ENCODE measurements around the gene LCOR. TPM values are rescaled to one million over a fixed set of nuclear protein-coding genes. Genes with fewer than 3 reads are reported as not detected.

The LCOR gene
- total RNA-seq, 4 donors from 2014 or later: 9.2 to 20.0 (median 14.6) TPM

GRCh38 chr10:97000487-97001182 is 168.5 kb downstream of the LCOR start:
- no peak for TF ChIP-seq POLR2A (IDR thresholded peaks at IDR 0.05)
- TF ChIP-seq, protein P1, sequence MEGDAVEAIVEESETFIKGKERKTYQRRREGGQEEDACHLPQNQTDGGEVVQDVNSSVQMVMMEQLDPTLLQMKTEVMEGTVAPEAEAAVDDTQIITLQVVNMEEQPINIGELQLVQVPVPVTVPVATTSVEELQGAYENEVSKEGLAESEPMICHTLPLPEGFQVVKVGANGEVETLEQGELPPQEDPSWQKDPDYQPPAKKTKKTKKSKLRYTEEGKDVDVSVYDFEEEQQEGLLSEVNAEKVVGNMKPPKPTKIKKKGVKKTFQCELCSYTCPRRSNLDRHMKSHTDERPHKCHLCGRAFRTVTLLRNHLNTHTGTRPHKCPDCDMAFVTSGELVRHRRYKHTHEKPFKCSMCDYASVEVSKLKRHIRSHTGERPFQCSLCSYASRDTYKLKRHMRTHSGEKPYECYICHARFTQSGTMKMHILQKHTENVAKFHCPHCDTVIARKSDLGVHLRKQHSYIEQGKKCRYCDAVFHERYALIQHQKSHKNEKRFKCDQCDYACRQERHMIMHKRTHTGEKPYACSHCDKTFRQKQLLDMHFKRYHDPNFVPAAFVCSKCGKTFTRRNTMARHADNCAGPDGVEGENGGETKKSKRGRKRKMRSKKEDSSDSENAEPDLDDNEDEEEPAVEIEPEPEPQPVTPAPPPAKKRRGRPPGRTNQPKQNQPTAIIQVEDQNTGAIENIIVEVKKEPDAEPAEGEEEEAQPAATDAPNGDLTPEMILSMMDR (IDR thresholded peaks at IDR 0.05 in 4 of 5, conservative IDR thresholded peaks at IDR 0.05 in 1 of 5): no peak
- in situ Hi-C loops (cut with MboI; ENCODE audit: low sequenced_read_pairs in 4 of 4): no loop called here

GRCh38 chr10:97001183-97001991 is 169.3 kb downstream of the LCOR start:
- no peak overlapping the region for H3K27ac ChIP-seq
- in situ Hi-C loops (cut with MboI; ENCODE audit: low sequenced_read_pairs in 4 of 4) (no loop called here), intact Hi-C loops (cut with DNase I; ENCODE audit: low total_unique reads) (no loop called here)
- peaks cover 0 to 5% of the 10 kb centered on the region in 2 donors for H3K4me1 ChIP-seq
- H3K9me3 ChIP-seq: no peaks in the 10 kb centered on the region
- ATAC-seq (no peak), DNase-seq (no peak)
- no peaks in the 10 kb centered on the region for H3K27me3 ChIP-seq
- H3K36me3 ChIP-seq: no peaks in the 10 kb centered on the region
- TF ChIP-seq, protein P1 (IDR thresholded peaks at IDR 0.05 in 4 of 5, conservative IDR thresholded peaks at IDR 0.05 in 1 of 5): no peak
- TF ChIP-seq POLR2A (IDR thresholded peaks at IDR 0.05): no peak
- no peak overlapping the region for H3K4me3 ChIP-seq

More at GRCh38 chr10:97000487-97001182, 168.5 kb downstream of the LCOR start:
- Histone ChIP-seq H3K27ac (no peak overlapping the region), H3K27me3 (no peaks in the 10 kb centered on the region), H3K36me3 (no peaks in the 10 kb centered on the region), H3K4me1 (peaks cover 0 to 9% of the 10 kb centered on the region in 2 donors), H3K4me3 (no peak overlapping the region), H3K9me3 (no peaks in the 10 kb centered on the region)
- intact Hi-C loops (cut with DNase I; ENCODE audit: low total_unique reads): no loop called here
- DNase-seq (no peak), ATAC-seq (no peak)

GRCh38 chr10:97002670-97003069 is 170.6 kb downstream of the LCOR start:
- no peak overlapping the region for H3K4me3 ChIP-seq
- no peaks in the 10 kb centered on the region for H3K9me3 ChIP-seq
- H3K27ac ChIP-seq: no peak overlapping the region
- ATAC-seq (no peak), DNase-seq (no peak)
- in situ Hi-C loops (cut with MboI; ENCODE audit: low sequenced_read_pairs in 4 of 4) (no loop called here), intact Hi-C loops (cut with DNase I; ENCODE audit: low total_unique reads) (no loop called here)
- H3K36me3 ChIP-seq: no peaks in the 10 kb centered on the region
- TF ChIP-seq, protein P1 (IDR thresholded peaks at IDR 0.05 in 4 of 5, conservative IDR thresholded peaks at IDR 0.05 in 1 of 5): no peak
- no peak for TF ChIP-seq POLR2A (IDR thresholded peaks at IDR 0.05)
- H3K27me3 ChIP-seq: no peaks in the 10 kb centered on the region
- H3K4me1 ChIP-seq: no peaks in the 10 kb centered on the region

GRCh38 chr10:97003151-97003803 is 171.2 kb downstream of the LCOR start:
- Histone ChIP-seq H3K27ac (no peak overlapping the region), H3K36me3 (no peaks in the 10 kb centered on the region), H3K4me3 (no peak overlapping the region), H3K27me3 (no peaks in the 10 kb centered on the region), H3K4me1 (no peaks in the 10 kb centered on the region), H3K9me3 (no peaks in the 10 kb centered on the region)
- intact Hi-C loops (cut with DNase I; ENCODE audit: low total_unique reads) (no loop called here), in situ Hi-C loops (cut with MboI; ENCODE audit: low sequenced_read_pairs in 4 of 4) (no loop called here)
- TF ChIP-seq, protein P1 (IDR thresholded peaks at IDR 0.05 in 4 of 5, conservative IDR thresholded peaks at IDR 0.05 in 1 of 5): no peak
- no peak for TF ChIP-seq POLR2A (IDR thresholded peaks at IDR 0.05)
- ATAC-seq: no peak
- DNase-seq: no peak
